ENCODE results near the gene UGGT2.

DNA sequence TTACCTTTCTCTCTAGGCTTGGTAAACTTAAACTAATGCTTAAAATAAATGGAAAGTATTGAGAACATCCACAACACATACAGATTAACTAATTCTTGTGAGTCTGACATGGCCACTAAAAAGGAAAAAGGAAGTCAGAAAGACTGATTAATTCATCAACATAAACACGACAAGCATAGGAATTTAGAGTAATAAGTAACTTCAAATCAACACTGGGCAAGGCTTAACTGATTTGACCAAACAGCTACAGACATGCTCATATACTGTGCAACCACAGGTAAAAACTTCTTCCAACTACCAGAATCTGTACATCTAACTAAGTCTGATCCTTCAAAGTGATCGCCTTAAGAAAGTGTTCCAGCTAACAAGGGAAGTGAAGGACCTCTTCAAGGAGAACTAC lies 20.5 kb downstream of the UGGT2 start:
- TF ChIP-seq CTCF (conservative IDR thresholded peaks at IDR 0.05; ENCODE audit: low read length): no peak
- TF ChIP-seq EZH2phosphoT487 (IDR thresholded peaks at IDR 0.05; ENCODE audit: borderline replicate concordance, low read depth, low read length): no peak

Data from OCI-LY7 (cell line).